Stimulated activated naive CD8-positive, alpha-beta T cell treated with anti-CD3 and anti-CD28 coated beads, Interleukin-15, Interleukin-2, amounts not matched to agents 100 ng/mL and 50 ng/mL, for 24 hours (primary cell): ENCODE results near the gene MAGI1.

Source experiments
- H3K27ac Mint-ChIP-seq: one replicate; pipeline ENCODE4 v1.8.0; 2021; ENCODE audit warnings: mild to moderate bottlenecking, mixed read lengths
- H3K27me3 Mint-ChIP-seq: one replicate; pipeline ENCODE4 v1.8.0; 2021; ENCODE audit warnings: mixed read lengths
- H3K36me3 Mint-ChIP-seq: one replicate; pipeline ENCODE4 v1.8.0; 2021; ENCODE audit warnings: low read depth, mixed read lengths
- H3K4me1 Mint-ChIP-seq: one replicate; pipeline ENCODE4 v1.8.0; 2021; ENCODE audit warnings: low read depth, mixed read lengths
- H3K4me3 Mint-ChIP-seq: one replicate; pipeline ENCODE4 v1.8.0; 2021; ENCODE audit warnings: mild to moderate bottlenecking, mixed read lengths
- H3K9me3 Mint-ChIP-seq: one replicate; pipeline ENCODE4 v1.8.0; 2021; ENCODE audit warnings: mixed read lengths

MAGI1 gene

GRCh38 chr3:65843732-65844131 is 195.0 kb downstream of the MAGI1 start:
- H3K4me1 Mint-ChIP-seq = no peaks in the 10 kb centered on the region
- peaks cover 4% of the 10 kb centered on the region for H3K9me3 Mint-ChIP-seq
- H3K27me3 Mint-ChIP-seq = peaks cover 4% of the 10 kb centered on the region
- no peak overlapping the region for H3K27ac Mint-ChIP-seq
- no peaks in the 10 kb centered on the region for H3K36me3 Mint-ChIP-seq
- no peak overlapping the region for H3K4me3 Mint-ChIP-seq

GRCh38 chr3:65837604-65838003 is 201.1 kb downstream of the MAGI1 start:
- H3K9me3 Mint-ChIP-seq = no peaks in the 10 kb centered on the region
- no peaks in the 10 kb centered on the region for H3K36me3 Mint-ChIP-seq
- no peak overlapping the region for H3K27ac Mint-ChIP-seq
- no peaks in the 10 kb centered on the region for H3K4me1 Mint-ChIP-seq
- H3K4me3 Mint-ChIP-seq = no peak overlapping the region
- H3K27me3 Mint-ChIP-seq = no peaks in the 10 kb centered on the region

GRCh38 chr3:65836047-65836446 is 202.7 kb downstream of the MAGI1 start:
- Mint-ChIP-seq H3K27me3 (no peaks in the 10 kb centered on the region), H3K36me3 (no peaks in the 10 kb centered on the region), H3K9me3 (no peaks in the 10 kb centered on the region), H3K4me1 (no peaks in the 10 kb centered on the region), H3K4me3 (no peak overlapping the region), H3K27ac (no peak overlapping the region)

- Mint-ChIP-seq H3K4me3 (no peak overlapping the region), H3K36me3 (no peaks in the 10 kb centered on the region), H3K4me1 (no peaks in the 10 kb centered on the region), H3K27ac (no peak overlapping the region), H3K27me3 (no peaks in the 10 kb centered on the region), H3K9me3 (no peaks in the 10 kb centered on the region)
These were observed 204.8 kb downstream of the MAGI1 start for GRCh38 chr3:65833761-65834505.

- H3K4me1 Mint-ChIP-seq = no peaks in the 10 kb centered on the region
- H3K4me3 Mint-ChIP-seq = no peak overlapping the region
- H3K9me3 Mint-ChIP-seq = no peaks in the 10 kb centered on the region
- no peaks in the 10 kb centered on the region for H3K36me3 Mint-ChIP-seq
- no peaks in the 10 kb centered on the region for H3K27me3 Mint-ChIP-seq
- no peak overlapping the region for H3K27ac Mint-ChIP-seq
These were observed 206.8 kb downstream of the MAGI1 start for GRCh38 chr3:65831733-65832425.

GRCh38 chr3:65830948-65831732 is 207.6 kb downstream of the MAGI1 start:
- H3K27me3 Mint-ChIP-seq = no peaks in the 10 kb centered on the region
- H3K4me1 Mint-ChIP-seq = no peaks in the 10 kb centered on the region
- H3K4me3 Mint-ChIP-seq = no peak overlapping the region
- H3K27ac Mint-ChIP-seq = no peak overlapping the region
- H3K9me3 Mint-ChIP-seq = no peaks in the 10 kb centered on the region
- H3K36me3 Mint-ChIP-seq = no peaks in the 10 kb centered on the region

- H3K4me1 Mint-ChIP-seq = no peaks in the 10 kb centered on the region
- H3K9me3 Mint-ChIP-seq = no peaks in the 10 kb centered on the region
- H3K27ac Mint-ChIP-seq = no peak overlapping the region
- no peak overlapping the region for H3K4me3 Mint-ChIP-seq
- H3K27me3 Mint-ChIP-seq = no peaks in the 10 kb centered on the region
- H3K36me3 Mint-ChIP-seq = no peaks in the 10 kb centered on the region
These were observed 209.5 kb downstream of the MAGI1 start for GRCh38 chr3:65829228-65829627.

- no peaks in the 10 kb centered on the region for H3K4me1 Mint-ChIP-seq
- no peaks in the 10 kb centered on the region for H3K36me3 Mint-ChIP-seq
- no peaks in the 10 kb centered on the region for H3K27me3 Mint-ChIP-seq
- H3K27ac Mint-ChIP-seq = no peak overlapping the region
- H3K4me3 Mint-ChIP-seq = no peak overlapping the region
- H3K9me3 Mint-ChIP-seq = no peaks in the 10 kb centered on the region
These were observed 210.0 kb downstream of the MAGI1 start for GRCh38 chr3:65828706-65829105.

- Mint-ChIP-seq H3K27me3 (no peaks in the 10 kb centered on the region), H3K27ac (no peak overlapping the region), H3K4me3 (no peak overlapping the region), H3K9me3 (no peaks in the 10 kb centered on the region), H3K36me3 (no peaks in the 10 kb centered on the region), H3K4me1 (no peaks in the 10 kb centered on the region)
These were observed 211.6 kb downstream of the MAGI1 start for GRCh38 chr3:65827076-65827475.

- Mint-ChIP-seq H3K27me3 (no peaks in the 10 kb centered on the region), H3K9me3 (peaks cover 5% of the 10 kb centered on the region), H3K36me3 (no peaks in the 10 kb centered on the region), H3K4me1 (no peaks in the 10 kb centered on the region), H3K4me3 (no peak overlapping the region), H3K27ac (no peak overlapping the region)
These were observed 214.6 kb downstream of the MAGI1 start for GRCh38 chr3:65824166-65824565.

- Mint-ChIP-seq H3K27ac (no peak overlapping the region), H3K36me3 (no peaks in the 10 kb centered on the region), H3K27me3 (no peaks in the 10 kb centered on the region), H3K4me3 (no peak overlapping the region), H3K9me3 (peaks cover 5% of the 10 kb centered on the region), H3K4me1 (no peaks in the 10 kb centered on the region)
These were observed 218.1 kb downstream of the MAGI1 start for GRCh38 chr3:65820600-65820999.

- Mint-ChIP-seq H3K27me3 (no peaks in the 10 kb centered on the region), H3K36me3 (no peaks in the 10 kb centered on the region), H3K4me3 (no peak overlapping the region), H3K27ac (no peak overlapping the region), H3K9me3 (peaks cover 5% of the 10 kb centered on the region), H3K4me1 (no peaks in the 10 kb centered on the region)
These were observed 218.8 kb downstream of the MAGI1 start for GRCh38 chr3:65819896-65820295.

- Mint-ChIP-seq H3K27ac (no peak overlapping the region), H3K4me1 (no peaks in the 10 kb centered on the region), H3K4me3 (no peak overlapping the region), H3K36me3 (no peaks in the 10 kb centered on the region), H3K9me3 (peaks cover 5% of the 10 kb centered on the region), H3K27me3 (no peaks in the 10 kb centered on the region)
These were observed 221.1 kb downstream of the MAGI1 start for GRCh38 chr3:65817553-65818126.

- no peaks in the 10 kb centered on the region for H3K36me3 Mint-ChIP-seq
These were observed 222.5 kb downstream of the MAGI1 start for GRCh38 chr3:65816208-65816607.

More at GRCh38 chr3:65816208-65816607, 222.5 kb downstream of the MAGI1 start:
- no peaks in the 10 kb centered on the region for H3K27me3 Mint-ChIP-seq
- H3K4me1 Mint-ChIP-seq = no peaks in the 10 kb centered on the region
- no peak overlapping the region for H3K4me3 Mint-ChIP-seq
- H3K9me3 Mint-ChIP-seq = no peaks in the 10 kb centered on the region
- no peak overlapping the region for H3K27ac Mint-ChIP-seq
